ENCODE results near the gene TTC9B. TPM values are rescaled to one million over a fixed set of nuclear protein-coding genes. Genes with fewer than 3 reads are reported as not detected.

The TTC9B gene
- total RNA-seq, 1 experiment from 2014 or later, result 0.59 TPM

GRCh38 chr19:40266119-40266518 lies 47.9 kb upstream of the TTC9B start:
- H3K4me1 ChIP-seq (replicated peaks; ENCODE audit: insufficient read depth), result no peaks in the 10 kb centered on the region
- intact Hi-C loops (cut with micrococcal nuclease; ENCODE audit: unreplicated experiment), result no loop called here
- H3K9me2 ChIP-seq (ENCODE audit: insufficient read depth), result no peaks in the 10 kb centered on the region
- H3K79me2 ChIP-seq (ENCODE audit: low read depth), result peaks cover 27% of the 10 kb centered on the region
- no TSS peak for BruUV-seq (replicated peaks)
- H3K4me3 ChIP-seq, result no peak overlapping the region
- no peaks in the 10 kb centered on the region for H3K36me3 ChIP-seq (ENCODE audit: low read depth)
- H3K4me2 ChIP-seq, result no peak overlapping the region
- peaks cover 58% of the 10 kb centered on the region for H4K20me1 ChIP-seq (ENCODE audit: insufficient read depth)
- TF ChIP-seq EZH2 (IDR thresholded peaks at IDR 0.05; ENCODE audit: low read depth), result no peak
- DNase-seq, result no peak
- no peak overlapping the region for H2AFZ ChIP-seq
- H3K9me3 ChIP-seq (ENCODE audit: insufficient read depth, low read depth), result no peaks in the 10 kb centered on the region
- H3K27me3 ChIP-seq (ENCODE audit: insufficient read depth, low read depth), result no peaks in the 10 kb centered on the region
- ChIA-PET POLR2A (ENCODE audit: unreplicated experiment) (no interaction called here), CTCF (no interaction called here)
- no peaks in the 10 kb centered on the region; the same call in 1 of the 2 replicates for H3F3A ChIP-seq (ENCODE audit: insufficient read depth, low read depth)
- no peak overlapping the region for H3K27ac ChIP-seq

GRCh38 chr19:40265763-40266099 lies 47.5 kb upstream of the TTC9B start:
- Histone ChIP-seq H3K9me2 (ENCODE audit: insufficient read depth) (no peaks in the 10 kb centered on the region), H3K79me2 (ENCODE audit: low read depth) (peaks cover 24% of the 10 kb centered on the region), H3K4me3 (no peak overlapping the region), H3K4me1 (replicated peaks; ENCODE audit: insufficient read depth) (no peaks in the 10 kb centered on the region), H3K4me2 (no peak overlapping the region), H3K27me3 (ENCODE audit: insufficient read depth, low read depth) (no peaks in the 10 kb centered on the region), H3F3A (ENCODE audit: insufficient read depth, low read depth) (no peaks in the 10 kb centered on the region; the same call in 1 of the 2 replicates), H2AFZ (no peak overlapping the region), H3K9me3 (ENCODE audit: insufficient read depth, low read depth) (no peaks in the 10 kb centered on the region), H3K27ac (no peak overlapping the region), H3K36me3 (ENCODE audit: low read depth) (no peaks in the 10 kb centered on the region), H4K20me1 (ENCODE audit: insufficient read depth) (peaks cover 57% of the 10 kb centered on the region)
- ChIA-PET CTCF (no interaction called here), POLR2A (ENCODE audit: unreplicated experiment) (no interaction called here)
- intact Hi-C loops (cut with micrococcal nuclease; ENCODE audit: unreplicated experiment), result no loop called here
- TF ChIP-seq EZH2 (IDR thresholded peaks at IDR 0.05; ENCODE audit: low read depth) (no peak), CTCF (conservative IDR thresholded peaks at IDR 0.05) (no peak)
- BruUV-seq (replicated peaks), result no TSS peak
- no peak for DNase-seq

GRCh38 chr19:40265055-40265762 lies 47.0 kb upstream of the TTC9B start:
- no peaks in the 10 kb centered on the region for H3K36me3 ChIP-seq (ENCODE audit: low read depth)
- no peak overlapping the region for H2AFZ ChIP-seq
- no peak overlapping the region for H3K27ac ChIP-seq
- peaks cover 20% of the 10 kb centered on the region for H3K79me2 ChIP-seq (ENCODE audit: low read depth)
- H4K20me1 ChIP-seq (ENCODE audit: insufficient read depth), result peaks cover 53% of the 10 kb centered on the region
- no peaks in the 10 kb centered on the region for H3K27me3 ChIP-seq (ENCODE audit: insufficient read depth, low read depth)
- no peaks in the 10 kb centered on the region for H3K4me1 ChIP-seq (replicated peaks; ENCODE audit: insufficient read depth)
- ChIA-PET CTCF (no interaction called here), POLR2A (ENCODE audit: unreplicated experiment) (no interaction called here)
- H3K9me3 ChIP-seq (ENCODE audit: insufficient read depth, low read depth), result no peaks in the 10 kb centered on the region
- H3K4me3 ChIP-seq, result no peak overlapping the region
- TF ChIP-seq EZH2 (IDR thresholded peaks at IDR 0.05; ENCODE audit: low read depth) (no peak), CTCF (conservative IDR thresholded peaks at IDR 0.05) (no peak)
- no peak for DNase-seq
- no peak overlapping the region for H3K4me2 ChIP-seq
- no peaks in the 10 kb centered on the region; the same call in 1 of the 2 replicates for H3F3A ChIP-seq (ENCODE audit: insufficient read depth, low read depth)
- intact Hi-C loops (cut with micrococcal nuclease; ENCODE audit: unreplicated experiment), result no loop called here
- no TSS peak for BruUV-seq (replicated peaks)
- H3K9me2 ChIP-seq (ENCODE audit: insufficient read depth), result no peaks in the 10 kb centered on the region
